Pancreas (tissue), 10 donors: ENCODE results near the gene DNAL1. TPM values are rescaled to one million over a fixed set of nuclear protein-coding genes. Genes with fewer than 3 reads are reported as not detected.
A peak's percentile ranks its signal among the peaks of the same experiment; 100 is the strongest.

Source experiments
- ATAC-seq, 4 donors: fragments of 200-7000 bp; cut with Tn5 transposase; one replicate each; pipeline versions ENCODE4 v1.8.0 to v1.9.1; 2020; ENCODE audit warnings: mild to moderate bottlenecking in 4 of 4, moderate library complexity in 4 of 4
- DNase-seq, 6 donors: peaks; one replicate each; pipeline ENCODE4 v3.0.0-alpha.2; 2020
- FAIRE-seq: peaks from 2 replicates; lab custom pipeline; 2012; peaks lifted over from hg19 to GRCh38; lab: Jason Lieb, UNC
- H3K27ac ChIP-seq, 4 donors: fragments of 200-600 bp; sonication (generic); 1 replicate in 3 of 4; 2 replicates in 1 of 4; pipeline versions ENCODE4 v1.5.0 to v1.8.0; 2020
- H3K27me3 ChIP-seq, 4 donors: fragments of 200-600 bp; one replicate each; pipeline ENCODE4 v1.8.0; 2021
- H3K36me3 ChIP-seq, 3 donors: fragments of 200-600 bp; sonication (generic) in 1 of 3; one replicate each; pipeline versions ENCODE4 v1.5.0 to v1.8.0; 2020 to 2021
- H3K4me1 ChIP-seq, 3 donors: fragments of 200-600 bp; one replicate each; pipeline ENCODE4 v1.8.0; 2021
- H3K4me3 ChIP-seq, 4 donors: fragments of 200-600 bp; sonication (generic) in 2 of 4; one replicate each; pipeline versions ENCODE4 v1.5.0 to v1.8.0; 2020 to 2021
- H3K9me3 ChIP-seq, 4 donors: fragments of 200-600 bp; one replicate each; pipeline ENCODE4 v1.8.0; 2021
- WGBS, 2 donors: extraction: QIAGEN DNeasy Blood & Tissue Kit; methylation state at CpG; one replicate each; pipeline ENCODE4 v1.1.7; 2013; 5-methylcytosine and 5-hydroxymethylcytosine counted together
- intact Hi-C, 3 donors: fragments of 100-400 bp; cut with DNase I; formaldehyde crosslinking; loops; one replicate each; pipeline versions ENCODE4 v1.11.1 to v1.14.2; 2022
- polyA plus RNA-seq, 2 donors: library from polyadenylated mRNA; stranded (reverse); fragments of 200-250 nt; gene quantifications; one replicate each; pipeline ENCODE4 v1.2.3, GENCODE V29; 2013
- total RNA-seq, 6 donors: library from RNA; stranded (reverse); fragmentation: NEBNext Ultra II Directional in 4 of 6; extraction: Animal tissue kit (Norgen Biotek cat#: 25700) in 4 of 6; gene quantifications; one replicate each; pipeline versions ENCODE4 v1.2.1 to v1.2.4, GENCODE V29; 2021 to 2023
- TF ChIP-seq, protein P1 (sequence below), 4 donors: fragments of 200-600 bp; sonication (generic) in 3 of 4; IDR thresholded peaks; one replicate each; pipeline versions ENCODE4 v1.5.0 to v1.8.0; 2021; ENCODE audit warnings: antibody characterized with exemption in 4 of 4
- donor health status: healthy with polysubstance abuse.
- donor health status: DM: no; HTN: no; CAD: no; lungs with moderate emphysema.
- donor health status: DM: no; HTN: no; CAD: no.
- donor health status: control.
- donor health status: control.
- donor health status: Bipolar disorder and iron deficiency.
- donor health status: DM: yes; HTN: yes; CAD: no.
- donor health status: DM: no; HTN: no; CAD: no.
- donor health status: DM: no; HTN: no; CAD: no.
- donor health status: DM: yes; HTN: yes; CAD: no.

DNAL1 gene
- total and polyA plus RNA-seq, 8 donors = 3.2 to 9.2 (median 5.2) TPM

DNA sequence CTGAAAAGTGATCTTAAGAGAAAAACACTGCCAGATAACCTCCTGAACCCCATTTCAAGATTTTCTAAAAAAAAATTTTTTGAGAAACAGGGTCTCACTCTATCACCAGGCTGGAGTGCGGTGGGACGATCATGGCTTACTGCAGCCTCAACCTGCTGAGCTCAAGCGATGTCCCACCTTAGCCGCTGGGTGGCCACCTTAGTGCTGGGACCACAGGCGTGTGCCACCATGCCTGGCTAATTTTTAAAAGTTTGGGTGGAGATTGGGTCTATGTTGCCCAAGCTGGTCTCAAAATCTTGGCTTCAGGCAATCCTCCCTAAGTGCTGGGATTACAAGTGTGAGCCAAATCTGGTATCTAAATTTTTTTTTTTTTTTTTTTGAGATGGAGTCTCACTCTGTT, 66.0 kb downstream of the DNAL1 start:
- TF ChIP-seq, protein P1, sequence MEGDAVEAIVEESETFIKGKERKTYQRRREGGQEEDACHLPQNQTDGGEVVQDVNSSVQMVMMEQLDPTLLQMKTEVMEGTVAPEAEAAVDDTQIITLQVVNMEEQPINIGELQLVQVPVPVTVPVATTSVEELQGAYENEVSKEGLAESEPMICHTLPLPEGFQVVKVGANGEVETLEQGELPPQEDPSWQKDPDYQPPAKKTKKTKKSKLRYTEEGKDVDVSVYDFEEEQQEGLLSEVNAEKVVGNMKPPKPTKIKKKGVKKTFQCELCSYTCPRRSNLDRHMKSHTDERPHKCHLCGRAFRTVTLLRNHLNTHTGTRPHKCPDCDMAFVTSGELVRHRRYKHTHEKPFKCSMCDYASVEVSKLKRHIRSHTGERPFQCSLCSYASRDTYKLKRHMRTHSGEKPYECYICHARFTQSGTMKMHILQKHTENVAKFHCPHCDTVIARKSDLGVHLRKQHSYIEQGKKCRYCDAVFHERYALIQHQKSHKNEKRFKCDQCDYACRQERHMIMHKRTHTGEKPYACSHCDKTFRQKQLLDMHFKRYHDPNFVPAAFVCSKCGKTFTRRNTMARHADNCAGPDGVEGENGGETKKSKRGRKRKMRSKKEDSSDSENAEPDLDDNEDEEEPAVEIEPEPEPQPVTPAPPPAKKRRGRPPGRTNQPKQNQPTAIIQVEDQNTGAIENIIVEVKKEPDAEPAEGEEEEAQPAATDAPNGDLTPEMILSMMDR (IDR thresholded peaks at IDR 0.05) = no peak
- FAIRE-seq (no peak), ATAC-seq (no peak), DNase-seq (no peak)
- intact Hi-C loops = no loop called here
- Histone ChIP-seq H3K9me3 (no peaks in the 10 kb centered on the region), H3K27me3 (no peaks in the 10 kb centered on the region), H3K36me3 (no peaks in the 10 kb centered on the region), H3K27ac (no peak overlapping the region), H3K4me1 (no peaks in the 10 kb centered on the region), H3K4me3 (no peak overlapping the region)
- 89 to 96% methylated on average over 5 of the region's 5 CpGs for WGBS, 2 donors

- no peak for ATAC-seq
- TF ChIP-seq, protein P1 (IDR thresholded peaks at IDR 0.05) = no peak
- H3K9me3 ChIP-seq = no peaks in the 10 kb centered on the region
- H3K4me1 ChIP-seq = no peaks in the 10 kb centered on the region
- no peak for DNase-seq
- intact Hi-C loops = no loop called here
- no peak overlapping the region for H3K27ac ChIP-seq
- no peak for FAIRE-seq
- H3K36me3 ChIP-seq = peaks cover 0 to 3% (median 0%) of the 10 kb centered on the region in 3 donors
- no peaks in the 10 kb centered on the region for H3K27me3 ChIP-seq
- H3K4me3 ChIP-seq = peak overlapping the region in 2 of 4 donors; percentile 55 to 67
- 62 to 71% methylated on average over 11 of the region's 11 CpGs for WGBS, 2 donors
Observed at GRCh38 chr14:73712071-73712506, 67.3 kb downstream of the DNAL1 start.

DNA sequence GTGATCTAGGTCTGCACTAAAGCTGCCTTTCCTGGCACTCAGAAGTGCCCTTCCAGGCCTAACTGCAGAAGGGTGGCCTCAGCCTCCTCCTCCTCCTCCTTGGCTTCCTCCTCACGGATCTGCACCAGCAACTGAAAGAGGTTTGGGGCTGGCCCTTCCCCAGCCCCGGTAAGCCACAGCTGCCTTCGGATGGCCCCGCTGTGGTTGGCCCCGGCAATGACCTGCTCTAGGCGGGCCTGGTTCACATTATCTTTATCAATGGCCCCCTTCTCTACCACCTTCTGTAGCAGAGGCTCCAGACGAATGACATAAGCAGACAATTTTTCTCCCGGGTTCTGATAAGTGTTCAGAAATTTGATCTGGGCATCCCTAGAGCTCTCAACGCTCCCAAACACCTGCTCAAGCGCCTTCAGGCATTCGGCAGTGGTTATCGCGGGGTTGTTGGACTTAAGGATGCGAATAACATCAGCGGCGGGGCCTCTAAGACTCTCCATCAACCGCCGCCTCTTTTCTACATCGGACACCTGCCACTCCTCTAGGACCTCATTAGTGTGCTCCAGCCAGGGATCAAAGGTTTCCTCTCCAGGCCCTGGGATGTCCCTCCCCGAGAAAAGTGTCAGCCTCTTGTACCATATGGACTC, 67.9 kb downstream of the DNAL1 start:
- H3K27me3 ChIP-seq = no peaks in the 10 kb centered on the region
- H3K4me1 ChIP-seq = no peaks in the 10 kb centered on the region
- no peak for FAIRE-seq
- peak in 2 of 4 donors; percentile 4 to 11 for ATAC-seq
- WGBS, 2 donors = 72 to 75% methylated on average over 20 of the region's 20 CpGs
- H3K9me3 ChIP-seq = no peaks in the 10 kb centered on the region
- TF ChIP-seq, protein P1 (IDR thresholded peaks at IDR 0.05) = no peak
- DNase-seq = no peak
- intact Hi-C loops = no loop called here
- peaks cover 0 to 7% (median 0%) of the 10 kb centered on the region in 3 donors for H3K36me3 ChIP-seq
- peak overlapping the region in 2 of 4 donors; percentile 55 to 67 for H3K4me3 ChIP-seq
- no peak overlapping the region for H3K27ac ChIP-seq

- no peaks in the 10 kb centered on the region for H3K4me1 ChIP-seq
- H3K27me3 ChIP-seq = no peaks in the 10 kb centered on the region
- WGBS, 2 donors = 29 to 38% methylated on average over 21 of the region's 21 CpGs
- DNase-seq (no peak), ATAC-seq (peak in 1 of 4 donors; percentile 4), FAIRE-seq (no peak)
- peak overlapping the region; percentile 43 to 67 (median 50) for H3K4me3 ChIP-seq
- TF ChIP-seq, protein P1 (IDR thresholded peaks at IDR 0.05) = no peak
- H3K36me3 ChIP-seq = peaks cover 0 to 13% (median 0%) of the 10 kb centered on the region in 3 donors
- peak overlapping the region in 3 of 4 donors; percentile 33 to 77 (median 65) for H3K27ac ChIP-seq
- H3K9me3 ChIP-seq = no peaks in the 10 kb centered on the region
- intact Hi-C loops = no loop called here
Observed at GRCh38 chr14:73713206-73713802, 68.5 kb downstream of the DNAL1 start.
